Neural progenitor cell (in vitro differentiated cells): ENCODE measurements around the gene MPL.

Source experiments
- CTCF ChIP-seq: fragments of 200-600 bp; sonication (generic); IDR thresholded peaks from 2 replicates; pipeline ENCODE4 v1.5.1; 2017; ENCODE audit warnings: antibody characterized with exemption, mild to moderate bottlenecking
- EZH2 ChIP-seq: fragments of 200-600 bp; sonication (generic); IDR thresholded peaks from 2 replicates; pipeline ENCODE4 v1.6.1; 2017; ENCODE audit warnings: antibody characterized with exemption, mild to moderate bottlenecking, moderate library complexity

DNA sequence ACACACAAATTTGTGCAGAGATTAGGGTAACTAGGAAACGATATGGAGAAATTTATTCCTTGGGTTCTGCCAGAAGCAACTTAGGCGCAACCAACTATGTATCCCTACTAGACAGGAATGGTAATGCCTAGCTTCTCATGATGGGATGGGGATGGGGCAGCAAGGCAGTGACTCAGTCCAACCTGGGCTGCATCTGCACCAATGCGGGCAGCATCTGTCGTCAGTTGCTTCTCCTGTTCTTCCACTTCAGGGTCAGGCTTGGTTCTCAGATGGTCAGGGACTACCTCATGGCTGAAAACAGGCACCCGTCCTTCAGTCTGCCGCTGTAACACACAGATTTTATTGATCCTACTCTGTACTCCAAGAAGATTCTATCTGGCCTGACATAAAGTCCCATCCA is 49.1 kb downstream of the MPL start:
- no peak for TF ChIP-seq CTCF
- no peak for TF ChIP-seq EZH2
